Measurements from ENCODE around the gene KCNAB1.

DNA sequence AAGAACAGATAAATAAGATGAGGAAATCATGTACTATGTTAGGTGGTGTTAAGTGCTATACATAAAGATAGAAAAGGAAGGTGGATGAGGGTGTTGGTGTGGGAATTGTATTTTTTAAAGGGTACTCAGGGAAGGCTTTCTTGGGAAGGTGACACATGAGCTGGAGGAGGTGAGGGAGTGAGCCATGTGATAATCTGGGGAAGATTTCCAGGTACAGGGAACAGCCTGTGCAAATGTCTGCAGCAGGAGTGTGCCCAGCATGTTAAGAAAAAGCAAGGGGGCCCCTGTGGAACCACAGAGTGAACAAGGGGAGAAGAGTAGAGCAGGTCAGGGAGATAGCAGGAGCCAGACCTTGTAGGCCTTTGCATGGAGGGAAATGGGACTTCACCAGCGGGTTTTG is 258.9 kb downstream of the KCNAB1 start:
- TF ChIP-seq EZH2 (IDR thresholded peaks at IDR 0.05; ENCODE audit: low read length, unreplicated experiment), result no peak
- TF ChIP-seq, protein P1, sequence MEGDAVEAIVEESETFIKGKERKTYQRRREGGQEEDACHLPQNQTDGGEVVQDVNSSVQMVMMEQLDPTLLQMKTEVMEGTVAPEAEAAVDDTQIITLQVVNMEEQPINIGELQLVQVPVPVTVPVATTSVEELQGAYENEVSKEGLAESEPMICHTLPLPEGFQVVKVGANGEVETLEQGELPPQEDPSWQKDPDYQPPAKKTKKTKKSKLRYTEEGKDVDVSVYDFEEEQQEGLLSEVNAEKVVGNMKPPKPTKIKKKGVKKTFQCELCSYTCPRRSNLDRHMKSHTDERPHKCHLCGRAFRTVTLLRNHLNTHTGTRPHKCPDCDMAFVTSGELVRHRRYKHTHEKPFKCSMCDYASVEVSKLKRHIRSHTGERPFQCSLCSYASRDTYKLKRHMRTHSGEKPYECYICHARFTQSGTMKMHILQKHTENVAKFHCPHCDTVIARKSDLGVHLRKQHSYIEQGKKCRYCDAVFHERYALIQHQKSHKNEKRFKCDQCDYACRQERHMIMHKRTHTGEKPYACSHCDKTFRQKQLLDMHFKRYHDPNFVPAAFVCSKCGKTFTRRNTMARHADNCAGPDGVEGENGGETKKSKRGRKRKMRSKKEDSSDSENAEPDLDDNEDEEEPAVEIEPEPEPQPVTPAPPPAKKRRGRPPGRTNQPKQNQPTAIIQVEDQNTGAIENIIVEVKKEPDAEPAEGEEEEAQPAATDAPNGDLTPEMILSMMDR (conservative IDR thresholded peaks at IDR 0.05; ENCODE audit: low read depth, low read length), result no peak
- TF ChIP-seq EZH2phosphoT487 (IDR thresholded peaks at IDR 0.05; ENCODE audit: borderline replicate concordance, low read length), result no peak

All from PC-3 (cell line).